HG02610 (cell line): ENCODE data around the gene PALD1.

Experiments
- ATAC-seq: cut with Tn5 transposase; IDR thresholded peaks from one replicate; pipeline ENCODE4 v1.9.1; 2021; ENCODE audit warnings: mild to moderate bottlenecking, moderate library complexity; ENCODE audit not compliant: unreplicated experiment

PALD1 gene

DNA sequence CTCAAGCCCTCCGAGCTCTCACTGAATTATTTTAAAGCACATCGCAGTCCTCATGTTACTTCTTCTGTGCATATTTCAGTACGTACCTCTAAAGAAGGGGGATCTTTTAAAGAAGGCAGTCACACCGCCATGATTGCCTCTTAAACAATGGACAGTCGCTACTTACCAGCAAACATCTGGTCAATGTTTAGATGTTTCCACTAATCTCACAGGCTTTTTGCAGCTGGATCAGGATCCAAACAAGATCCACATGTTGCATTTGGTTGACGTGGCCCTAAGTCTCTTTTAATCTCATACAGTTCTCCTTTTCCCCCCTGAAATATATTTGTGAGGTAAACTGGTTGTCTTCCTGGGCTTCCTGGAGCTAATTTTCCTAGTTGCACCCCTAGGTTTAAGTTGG lies 74.0 kb downstream of the PALD1 start:
- no peak for ATAC-seq

DNA sequence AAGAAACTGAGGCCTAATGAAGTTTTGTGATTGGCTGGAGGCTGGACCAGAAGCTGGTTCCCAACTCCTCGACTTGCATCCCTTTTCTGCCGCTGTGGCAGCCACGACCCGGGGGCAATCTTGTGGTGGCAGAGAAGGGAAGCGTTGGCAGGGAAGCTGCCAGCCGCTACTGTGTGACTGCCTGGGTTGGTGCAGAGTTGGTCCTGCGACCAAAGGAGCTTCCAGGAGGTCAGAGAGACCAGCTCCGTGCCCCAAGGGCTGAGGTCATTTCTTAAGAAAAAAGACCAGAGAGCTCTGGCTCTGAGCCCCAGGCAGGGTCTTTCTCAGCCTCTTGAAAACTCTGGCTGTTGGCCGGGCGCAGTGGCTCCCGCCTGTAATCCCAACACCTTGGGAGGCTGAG lies 76.8 kb downstream of the PALD1 start:
- no peak for ATAC-seq

DNA sequence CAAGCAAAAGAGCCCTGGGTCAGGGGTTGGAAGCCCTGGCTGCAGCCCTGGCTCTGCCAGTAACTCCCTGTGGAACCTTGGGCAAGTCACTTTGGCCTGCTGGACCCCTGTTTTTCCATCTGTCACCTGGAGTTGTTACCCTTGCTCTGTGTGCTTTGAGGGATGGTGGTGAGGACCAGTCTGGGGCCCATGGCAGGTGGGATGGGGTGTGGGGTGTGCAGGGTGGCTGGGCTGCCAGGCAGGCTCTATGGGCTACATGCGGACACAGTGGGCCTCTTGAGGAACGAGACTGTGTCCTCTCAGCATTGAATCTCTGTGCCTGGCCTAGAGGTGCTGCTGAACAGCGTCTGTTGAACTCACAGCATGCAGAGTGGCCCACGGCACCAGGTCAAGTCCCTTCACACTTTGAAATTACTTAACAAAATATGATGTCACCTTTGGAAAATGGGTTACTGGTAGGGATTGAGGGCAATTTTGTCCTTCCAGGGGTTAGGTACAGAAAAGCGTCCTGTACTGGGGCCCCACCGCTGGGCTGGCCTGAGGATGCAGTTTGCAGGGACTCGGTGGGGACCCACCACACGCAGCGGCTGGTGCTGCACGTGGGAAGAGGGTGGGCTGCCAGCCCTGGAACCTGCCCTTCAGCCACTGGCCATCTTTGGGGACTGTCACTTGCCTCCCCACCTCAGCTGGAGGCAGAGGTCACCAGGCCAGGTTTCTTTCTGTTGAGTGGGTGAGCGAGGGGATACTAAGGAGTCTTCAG lies 78.7 kb downstream of the PALD1 start:
- no peak for ATAC-seq

DNA sequence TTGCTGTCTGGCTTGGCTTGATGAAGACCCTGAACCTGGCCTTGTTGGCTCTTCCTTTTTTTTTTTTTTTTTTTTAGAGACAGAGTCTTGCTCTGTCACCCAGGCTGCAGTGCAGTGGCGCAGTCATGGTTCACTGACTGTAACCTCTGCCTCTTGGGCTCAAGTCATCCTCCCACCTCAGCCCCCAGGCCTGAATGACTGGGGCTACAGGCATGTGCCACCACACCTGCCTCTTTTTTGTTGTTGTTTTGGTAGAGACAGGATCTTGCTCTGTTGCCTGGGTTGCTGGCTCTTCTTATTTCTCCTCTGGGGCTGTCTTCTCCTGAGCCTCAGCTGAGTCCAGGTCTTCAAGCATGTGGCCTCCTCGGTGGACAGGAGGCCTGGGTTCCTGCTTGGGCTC lies 79.3 kb downstream of the PALD1 start:
- ATAC-seq, result no peak

DNA sequence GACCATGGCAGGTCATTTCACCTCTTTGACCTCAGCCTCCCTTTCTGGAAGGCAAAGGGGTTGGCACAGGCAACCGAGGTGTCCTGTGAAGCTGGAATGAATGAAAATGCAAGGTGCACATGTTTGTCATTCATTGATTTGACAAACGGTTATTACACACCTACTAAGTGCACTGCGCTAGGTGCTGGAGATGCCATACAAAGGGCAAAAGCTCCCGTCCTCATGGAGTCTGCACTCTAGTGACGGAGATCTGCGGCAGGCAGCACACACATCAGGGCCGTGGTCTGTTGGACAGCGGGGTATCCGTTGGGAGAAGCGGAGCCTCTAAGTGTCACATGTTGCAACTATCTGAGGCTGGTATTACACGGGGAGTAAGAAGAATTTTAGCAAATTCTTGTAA lies 79.7 kb downstream of the PALD1 start:
- no peak for ATAC-seq

DNA sequence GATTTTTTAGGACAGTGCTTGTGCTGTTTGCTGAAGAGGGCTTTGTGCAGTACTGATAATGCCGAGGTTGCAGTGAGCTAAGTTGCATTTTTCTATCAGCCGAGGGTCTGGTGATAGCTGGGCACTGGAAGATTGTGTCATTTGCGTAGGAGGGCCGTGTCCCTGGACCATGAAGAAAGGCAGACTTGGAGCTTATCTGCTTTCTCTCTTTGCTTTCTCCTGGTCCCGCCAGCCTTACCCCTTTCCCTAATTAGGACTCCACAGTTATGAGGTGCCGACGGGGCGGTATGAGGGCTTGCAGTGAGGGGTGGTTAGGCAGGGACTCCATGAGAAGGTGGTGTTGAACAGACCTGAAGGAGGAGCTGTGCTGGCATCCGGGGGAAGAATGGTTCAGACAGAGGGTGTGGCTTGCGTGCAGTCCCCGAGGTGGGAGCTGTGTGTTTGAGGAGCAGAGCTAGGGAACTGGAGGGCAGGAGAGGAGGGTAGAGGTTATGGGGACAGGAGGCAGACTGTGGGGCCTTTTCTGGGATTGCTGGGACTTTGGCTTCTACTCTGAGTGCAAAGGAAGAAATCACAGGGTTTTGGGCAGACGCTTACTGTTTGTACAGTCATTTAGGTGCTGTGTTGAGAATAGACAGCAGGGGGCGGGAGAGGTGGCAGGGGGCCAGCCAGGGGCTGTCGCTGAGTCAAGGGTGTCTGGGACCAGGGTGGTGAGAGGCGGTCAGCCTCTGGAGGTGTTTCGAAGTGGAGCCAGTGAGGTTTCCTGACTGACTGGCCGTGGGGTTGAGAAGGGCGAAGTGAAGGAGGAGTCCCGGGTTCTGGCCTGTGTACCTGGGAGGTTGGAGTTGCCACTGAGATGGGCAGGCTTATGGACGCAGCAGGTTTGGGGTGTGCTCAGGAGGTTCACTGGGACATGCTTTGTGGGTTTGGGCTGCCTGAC lies 80.6 kb downstream of the PALD1 start:
- ATAC-seq, result no peak

DNA sequence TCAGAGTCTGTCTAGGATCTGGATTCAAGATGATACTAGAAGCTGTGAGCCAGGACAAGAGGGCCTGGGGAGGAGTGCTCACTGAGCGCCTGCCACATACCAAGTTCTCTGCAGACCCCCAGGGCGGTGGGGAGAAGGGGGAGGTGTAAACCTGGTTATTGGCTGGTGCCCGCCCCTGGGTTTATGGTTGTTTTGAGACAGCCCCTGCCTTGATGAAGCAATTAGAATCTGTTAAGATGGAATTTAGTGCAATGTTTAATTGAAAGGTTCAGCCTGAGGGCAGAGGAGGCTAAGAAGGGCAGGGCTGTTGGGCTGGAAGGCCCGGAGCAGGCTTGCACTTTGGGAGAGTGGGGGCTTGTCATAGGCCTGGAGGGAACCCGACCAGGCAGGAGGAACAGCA lies 81.3 kb downstream of the PALD1 start:
- no peak for ATAC-seq

DNA sequence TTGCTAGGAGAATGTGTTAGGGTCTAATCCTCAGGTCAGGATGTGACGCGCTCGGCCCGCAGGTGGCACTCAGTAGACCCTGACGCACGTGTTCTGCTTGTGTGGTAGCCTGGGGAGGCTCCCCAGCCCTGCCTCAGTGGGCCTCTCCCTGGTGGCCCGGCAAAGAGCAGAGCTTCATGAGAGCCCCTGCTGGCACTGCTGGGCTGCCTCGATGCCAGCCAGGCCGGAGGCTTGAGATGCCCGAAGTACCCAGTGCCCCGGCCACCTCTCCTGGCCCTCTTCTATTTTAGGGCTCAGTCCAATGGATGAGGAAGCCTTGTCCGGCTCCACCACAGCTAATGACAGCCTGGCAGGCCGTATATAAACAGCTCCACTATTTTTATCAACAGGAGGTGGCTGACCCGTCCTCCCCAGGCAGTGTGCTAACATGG lies 82.0 kb downstream of the PALD1 start:
- ATAC-seq, result no peak

DNA sequence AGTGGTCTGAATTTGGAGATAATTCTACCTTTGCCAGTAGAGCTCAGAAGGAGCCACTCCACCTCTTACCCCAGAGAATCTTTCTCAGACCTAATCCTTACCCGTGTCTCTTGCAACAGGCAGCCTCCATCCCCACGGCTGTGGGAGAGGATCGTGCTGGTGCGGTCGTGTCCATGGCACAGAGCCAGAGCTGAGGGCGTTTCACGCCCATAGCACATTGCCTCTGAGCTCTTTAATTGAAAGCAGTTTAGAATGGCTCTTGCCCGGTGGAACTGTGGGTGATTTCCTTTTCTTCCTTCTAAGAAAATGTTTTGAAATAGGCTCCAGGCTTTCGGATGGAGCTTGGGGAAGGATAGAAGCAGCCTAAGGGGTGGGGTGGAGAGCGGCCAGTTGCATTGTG lies 82.5 kb downstream of the PALD1 start:
- ATAC-seq, result no peak

DNA sequence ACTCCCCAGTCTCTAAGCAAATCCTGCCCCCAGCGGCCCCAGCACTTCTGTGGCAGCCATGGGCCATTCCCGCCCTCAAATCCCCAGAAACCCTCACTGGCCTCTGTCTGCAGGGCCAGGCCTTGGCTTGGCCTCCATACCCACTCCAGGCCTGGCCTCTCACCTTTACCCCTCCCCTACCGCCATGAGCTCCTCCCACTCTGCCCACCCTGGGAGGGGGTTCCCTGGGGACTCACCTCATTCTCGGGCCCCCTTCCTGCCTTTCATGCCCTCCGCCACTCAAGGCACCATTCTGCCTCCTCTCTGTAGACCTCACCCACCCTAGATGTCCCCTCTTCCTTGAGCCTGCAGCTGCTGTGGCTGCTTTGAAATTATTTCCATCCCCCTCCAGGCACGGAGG lies 83.0 kb downstream of the PALD1 start:
- no peak for ATAC-seq

DNA sequence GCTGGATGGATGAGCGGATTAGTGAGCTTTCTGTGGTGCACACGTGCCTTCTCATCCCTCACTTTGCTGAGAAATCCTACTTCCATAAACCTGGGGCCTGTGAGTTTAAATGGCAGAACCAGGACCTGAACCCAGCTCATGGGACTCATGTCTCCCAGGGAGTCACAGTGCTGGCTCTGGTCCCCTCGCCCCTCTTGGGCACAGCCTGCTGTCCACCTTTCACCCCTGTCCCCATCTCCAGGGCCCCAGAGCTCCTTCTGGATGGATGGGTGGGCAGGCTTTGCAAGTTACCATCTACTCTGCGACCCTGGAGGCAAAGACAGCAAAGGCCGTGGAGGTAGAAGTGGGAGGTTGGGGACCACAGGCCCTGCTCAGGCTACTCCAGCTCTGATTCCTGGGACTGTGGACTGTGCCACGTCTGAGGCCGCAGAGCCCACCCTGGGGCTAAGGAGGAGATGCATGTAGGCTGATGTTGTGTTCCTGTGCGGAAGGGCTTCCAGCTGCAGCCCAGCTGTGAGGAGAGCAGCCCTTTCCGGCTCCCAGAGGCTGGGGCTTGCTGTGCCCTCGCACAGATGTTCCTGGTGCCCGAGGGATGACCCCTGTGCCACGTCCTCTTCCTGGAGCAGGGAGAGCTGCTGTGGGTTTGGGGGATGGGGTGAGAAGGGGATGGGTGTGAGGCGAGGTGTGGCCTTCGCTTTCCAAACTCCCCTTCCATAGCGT lies 83.6 kb downstream of the PALD1 start:
- no peak for ATAC-seq

DNA sequence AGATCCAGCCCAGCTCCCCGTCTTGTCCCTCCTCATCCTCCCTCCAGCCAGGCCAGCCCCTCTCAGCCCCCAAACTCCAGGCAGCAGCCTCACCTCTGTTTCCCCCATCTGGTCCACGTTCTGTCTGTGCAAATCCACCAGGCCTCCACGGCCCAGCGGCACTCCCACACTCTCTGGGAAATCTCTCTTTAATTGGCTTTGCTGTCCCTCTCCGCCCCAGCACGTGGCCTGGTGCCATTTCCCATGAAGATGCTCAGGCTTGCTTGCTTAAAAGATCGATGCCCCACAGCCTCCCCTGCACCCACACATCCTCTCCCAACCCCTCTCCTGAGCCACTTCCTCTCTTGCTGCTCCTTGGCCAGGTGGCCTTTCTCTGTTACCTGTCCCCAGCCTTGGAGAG lies 84.7 kb downstream of the PALD1 start:
- no peak for ATAC-seq

DNA sequence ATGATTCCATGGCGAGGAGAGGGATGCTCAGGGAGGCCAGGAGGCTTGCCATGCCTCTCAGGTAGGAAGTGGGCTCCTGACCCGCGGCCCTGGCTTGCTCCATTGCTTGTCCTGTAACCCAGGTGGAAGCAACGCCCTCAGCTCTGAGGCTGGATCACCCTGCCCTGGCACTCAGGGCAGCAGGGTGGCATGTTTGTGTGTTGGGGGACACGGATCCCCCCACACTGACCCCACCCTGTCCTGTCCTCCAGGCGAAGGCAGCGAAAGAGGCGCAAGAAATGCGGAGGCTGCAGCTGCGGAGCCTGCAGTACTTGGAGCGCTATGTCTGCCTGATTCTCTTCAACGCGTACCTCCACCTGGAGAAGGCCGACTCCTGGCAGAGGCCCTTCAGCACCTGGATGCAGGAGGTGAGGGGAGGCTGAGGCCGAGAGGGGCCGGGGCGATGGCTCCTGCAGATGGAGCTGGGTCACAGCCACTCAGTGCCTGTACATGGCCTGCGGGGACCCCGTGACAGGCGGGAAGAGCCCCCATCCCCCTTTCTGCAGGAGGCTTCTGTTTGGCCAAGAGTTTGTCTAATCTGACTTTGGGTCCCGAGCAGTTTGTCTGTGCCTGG lies 85.7 kb downstream of the PALD1 start:
- ATAC-seq, result no peak

DNA sequence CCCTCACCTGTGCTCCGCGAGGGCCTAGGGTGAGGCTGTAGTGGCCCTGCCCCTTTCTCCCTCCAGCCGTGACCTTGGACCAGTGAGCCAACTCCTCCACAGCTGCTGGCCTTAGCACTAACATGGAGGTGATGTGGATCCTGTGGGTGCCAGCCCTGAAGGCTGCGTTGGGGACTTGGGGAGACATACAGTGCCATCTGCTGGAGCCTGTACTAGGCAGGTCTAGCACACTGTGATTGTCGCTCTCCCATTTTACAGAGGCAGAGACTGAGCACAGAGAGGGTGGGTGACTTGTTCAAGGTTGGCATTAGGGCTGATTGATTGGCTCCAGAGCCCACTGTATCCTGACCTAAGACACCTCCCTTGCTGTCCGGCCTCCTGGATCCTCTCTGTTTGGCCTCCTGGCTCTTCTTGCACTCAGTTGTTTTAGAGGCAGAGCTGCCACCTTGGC lies 86.4 kb downstream of the PALD1 start:
- ATAC-seq, result no peak

DNA sequence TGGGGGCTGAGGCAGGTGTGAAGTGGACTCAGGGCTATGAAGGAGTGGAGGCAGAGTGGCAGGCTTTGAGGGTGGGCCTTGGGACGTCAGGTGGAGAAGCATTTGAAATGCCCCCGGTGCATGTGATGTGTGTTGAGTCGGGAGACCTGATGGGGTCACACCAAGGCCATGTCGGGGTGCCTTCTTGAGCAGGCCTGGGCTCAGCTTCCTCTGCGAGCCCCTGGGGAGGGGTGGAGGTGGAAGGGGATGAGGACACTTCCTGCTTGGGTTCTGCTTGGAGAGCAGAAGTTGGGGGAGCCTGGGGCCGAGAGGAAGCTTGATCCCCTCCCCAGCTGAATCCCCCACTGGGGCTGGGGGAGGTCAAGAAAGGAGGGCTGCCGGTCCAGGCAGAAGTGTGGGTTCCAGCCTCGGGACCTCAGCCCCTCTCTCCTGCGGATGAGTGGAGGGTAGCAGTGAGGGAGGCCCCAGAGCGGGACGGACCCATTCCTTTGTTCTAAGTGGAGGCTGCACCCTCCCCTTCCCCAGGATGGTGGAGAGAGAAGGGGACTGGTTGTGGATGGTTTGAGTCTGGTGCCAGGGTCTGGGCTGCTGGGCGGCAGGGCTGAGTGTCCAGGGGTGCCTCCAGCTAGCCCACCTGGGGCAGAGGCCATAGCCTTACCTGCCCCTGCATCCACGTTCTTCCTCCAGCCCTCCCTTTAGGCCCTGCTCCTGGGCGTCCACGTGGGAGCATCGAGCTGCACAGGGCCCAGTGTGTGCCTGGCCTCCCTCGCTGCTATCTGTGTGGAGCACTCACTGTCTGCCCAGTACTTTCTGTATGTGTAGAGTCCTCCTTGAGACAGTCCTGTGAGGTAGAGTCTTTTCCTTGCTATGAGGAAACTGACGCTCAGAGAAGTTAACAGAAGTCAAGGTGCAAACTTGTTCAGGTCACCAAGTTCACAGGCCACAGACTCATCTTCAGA lies 87.3 kb downstream of the PALD1 start:
- no peak for ATAC-seq

DNA sequence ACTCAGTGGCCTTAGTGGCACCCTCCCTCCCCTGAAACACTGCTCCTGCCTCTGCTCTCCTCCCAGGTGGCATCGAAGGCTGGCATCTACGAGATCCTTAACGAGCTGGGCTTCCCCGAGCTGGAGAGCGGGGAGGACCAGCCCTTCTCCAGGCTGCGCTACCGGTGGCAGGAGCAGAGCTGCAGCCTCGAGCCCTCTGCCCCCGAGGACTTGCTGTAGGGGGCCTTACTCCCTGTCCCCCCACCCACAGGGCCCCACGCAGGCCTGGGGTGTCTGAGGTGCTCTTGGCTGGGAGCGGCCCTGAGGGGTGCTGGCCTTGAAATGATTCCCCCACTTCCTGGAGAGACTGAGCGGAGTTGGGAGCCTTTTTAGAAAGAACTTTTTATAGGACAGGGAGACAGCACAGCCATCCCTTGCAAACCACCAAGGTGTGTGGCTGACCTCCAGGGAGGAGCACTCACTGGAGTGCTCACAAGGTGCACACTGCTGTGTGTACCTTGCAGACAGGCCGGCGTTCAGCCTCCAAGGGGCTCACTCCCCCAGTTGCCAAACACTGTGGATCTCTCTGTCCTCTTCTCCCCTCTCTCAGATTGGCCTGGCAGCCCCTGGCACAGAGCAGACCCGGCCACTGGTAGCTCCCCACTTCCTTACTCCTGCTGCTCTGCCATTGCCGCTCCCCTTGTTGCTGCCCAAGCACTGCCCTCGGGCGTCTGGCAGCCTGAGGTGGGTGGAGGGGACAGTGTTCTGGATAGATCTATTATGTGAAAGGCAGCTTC lies 88.1 kb downstream of the PALD1 start:
- ATAC-seq, result no peak

DNA sequence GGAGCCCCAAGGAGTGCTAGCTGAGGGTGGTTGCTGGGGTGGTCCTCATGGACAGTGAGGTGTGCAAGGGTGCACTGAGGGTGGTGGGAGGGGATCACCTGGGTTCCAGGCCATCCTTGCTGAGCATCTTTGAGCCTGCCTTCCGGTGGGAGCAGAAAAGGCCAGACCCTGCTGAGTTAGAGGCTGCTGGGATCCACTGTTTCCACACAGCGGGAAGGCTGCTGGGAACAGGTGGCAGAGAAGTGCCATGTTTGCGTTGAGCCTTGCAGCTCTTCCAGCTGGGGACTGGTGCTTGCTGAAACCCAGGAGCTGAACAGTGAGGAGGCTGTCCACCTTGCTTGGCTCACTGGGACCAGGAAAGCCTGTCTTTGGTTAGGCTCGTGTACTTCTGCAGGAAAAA lies 89.0 kb downstream of the PALD1 start:
- no peak for ATAC-seq

DNA sequence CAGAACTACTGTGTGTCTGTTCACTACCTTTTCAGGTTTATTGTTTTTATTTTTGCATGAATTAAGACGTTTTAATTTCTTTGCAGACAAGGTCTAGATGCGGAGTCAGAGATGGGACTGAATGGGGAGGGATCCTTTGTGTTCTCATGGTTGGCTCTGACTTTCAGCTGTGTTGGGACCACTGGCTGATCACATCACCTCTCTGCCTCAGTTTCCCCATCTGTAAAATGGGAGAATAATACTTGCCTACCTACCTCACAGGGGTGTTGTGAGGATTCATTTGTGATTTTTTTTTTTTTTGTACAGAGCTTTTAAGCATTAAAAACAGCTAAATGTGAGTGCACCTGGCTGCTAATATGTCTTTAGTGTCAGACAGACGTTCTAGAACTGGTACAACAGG lies 89.5 kb downstream of the PALD1 start:
- no peak for ATAC-seq
